Stimulated activated CD8-positive, alpha-beta memory T cell treated with anti-CD3 and anti-CD28 coated beads, Interleukin-4, amount 100 ng/mL, for 4 hours (primary cell): ENCODE data around the gene ZBTB8A.
A peak's percentile ranks its signal among the peaks of the same experiment; 100 is the strongest.
"Not testable (repeated sequence)": the region's sequence is repeated elsewhere in the genome, so short reads cannot be mapped to it uniquely, and the experiment has no call there.

Experiments
- DNase-seq, 2 donors: peaks; one replicate each; pipeline ENCODE4 v3.0.0-alpha.2; 2020; ENCODE audit warnings: low read depth in 2 of 2, low spot score in 1 of 2

ZBTB8A gene

GRCh38 chr1:32619701-32620485 lies 80.7 kb downstream of the ZBTB8A start:
- no peak for DNase-seq

- DNase-seq: no peak
These were observed 83.0 kb downstream of the ZBTB8A start for GRCh38 chr1:32622205-32622604.

GRCh38 chr1:32622806-32623681 lies 83.8 kb downstream of the ZBTB8A start:
- DNase-seq: no peak

- peak in 1 of 2 donors; percentile 10 for DNase-seq
These were observed 84.5 kb downstream of the ZBTB8A start for GRCh38 chr1:32623775-32624174.

- DNase-seq: no peak
These were observed 86.9 kb downstream of the ZBTB8A start for GRCh38 chr1:32626176-32626575.

GRCh38 chr1:32627596-32628162 lies 88.5 kb downstream of the ZBTB8A start:
- DNase-seq: no peak

- not testable (repeated sequence) for DNase-seq
These were observed 90.9 kb downstream of the ZBTB8A start for GRCh38 chr1:32630173-32630572.

GRCh38 chr1:32632829-32633228 lies 93.6 kb downstream of the ZBTB8A start:
- no peak for DNase-seq

GRCh38 chr1:32635508-32636277 lies 96.5 kb downstream of the ZBTB8A start:
- DNase-seq: no peak

- DNase-seq: no peak
These were observed 97.9 kb downstream of the ZBTB8A start for GRCh38 chr1:32636914-32637645.

GRCh38 chr1:32639489-32640075 lies 100.4 kb downstream of the ZBTB8A start:
- no peak for DNase-seq

- not testable (repeated sequence) for DNase-seq
These were observed 103.1 kb downstream of the ZBTB8A start for GRCh38 chr1:32642292-32642827.

- no peak for DNase-seq
These were observed 105.2 kb downstream of the ZBTB8A start for GRCh38 chr1:32644426-32644825.

GRCh38 chr1:32647308-32648134 lies 108.3 kb downstream of the ZBTB8A start:
- no peak for DNase-seq

- DNase-seq: peak; percentile 62 to 73
These were observed 111.1 kb downstream of the ZBTB8A start, which contains the start of gene ZBTB8OS for GRCh38 chr1:32650248-32650751. ZBTB8OS (minus strand) TSS chr1:32650550; CDS start chr1:32650529, 21 bp downstream.

- DNase-seq: peak; percentile 94 to 98
These were observed 111.7 kb downstream of the ZBTB8A start, which contains the start of gene RBBP4 for GRCh38 chr1:32650752-32651460. RBBP4 (plus strand) TSS chr1:32651208; CDS start chr1:32651307, 99 bp downstream.

GRCh38 chr1:32651461-32652073 lies 112.3 kb downstream of the ZBTB8A start:
- no peak for DNase-seq
